ENCODE data around the gene SPATA2.

DNA sequence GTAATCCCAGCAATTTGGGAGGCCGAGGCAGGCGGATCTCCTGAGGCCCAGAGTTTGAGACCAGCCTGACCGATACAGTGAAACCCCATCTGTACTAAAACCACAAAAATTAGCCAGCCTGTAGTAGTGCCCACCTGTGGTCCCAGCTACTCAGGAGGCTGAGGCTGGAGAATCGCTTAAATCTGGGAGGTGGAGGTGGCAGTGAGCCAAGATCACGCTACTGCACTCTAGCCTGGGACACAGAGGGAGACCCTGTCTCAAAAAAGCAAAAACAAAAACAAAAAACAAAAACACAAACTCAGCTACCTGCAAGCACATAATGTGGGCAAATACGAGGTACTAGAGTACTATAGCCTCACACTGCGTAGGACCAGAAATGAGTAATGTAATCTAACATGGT is 3.7 kb upstream of the SPATA2 start:
- TF ChIP-seq, protein P1, sequence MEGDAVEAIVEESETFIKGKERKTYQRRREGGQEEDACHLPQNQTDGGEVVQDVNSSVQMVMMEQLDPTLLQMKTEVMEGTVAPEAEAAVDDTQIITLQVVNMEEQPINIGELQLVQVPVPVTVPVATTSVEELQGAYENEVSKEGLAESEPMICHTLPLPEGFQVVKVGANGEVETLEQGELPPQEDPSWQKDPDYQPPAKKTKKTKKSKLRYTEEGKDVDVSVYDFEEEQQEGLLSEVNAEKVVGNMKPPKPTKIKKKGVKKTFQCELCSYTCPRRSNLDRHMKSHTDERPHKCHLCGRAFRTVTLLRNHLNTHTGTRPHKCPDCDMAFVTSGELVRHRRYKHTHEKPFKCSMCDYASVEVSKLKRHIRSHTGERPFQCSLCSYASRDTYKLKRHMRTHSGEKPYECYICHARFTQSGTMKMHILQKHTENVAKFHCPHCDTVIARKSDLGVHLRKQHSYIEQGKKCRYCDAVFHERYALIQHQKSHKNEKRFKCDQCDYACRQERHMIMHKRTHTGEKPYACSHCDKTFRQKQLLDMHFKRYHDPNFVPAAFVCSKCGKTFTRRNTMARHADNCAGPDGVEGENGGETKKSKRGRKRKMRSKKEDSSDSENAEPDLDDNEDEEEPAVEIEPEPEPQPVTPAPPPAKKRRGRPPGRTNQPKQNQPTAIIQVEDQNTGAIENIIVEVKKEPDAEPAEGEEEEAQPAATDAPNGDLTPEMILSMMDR (conservative IDR thresholded peaks at IDR 0.05), result no peak
- no peak for TF ChIP-seq ZFX (IDR thresholded peaks at IDR 0.05)

Data from C4-2B (cell line).